ENCODE data around the gene PLCZ1.
"Not testable (repeated sequence)": the region's sequence is repeated elsewhere in the genome, so short reads cannot be mapped to it uniquely, and the experiment has no call there.

Gene PLCZ1

GRCh38 chr12:18737819-18738218 lies at the start of gene PLCZ1, which contains the start of gene CAPZA3:
Gene PLCZ1 (minus strand): TSS chr12:18738012. CDS start chr12:18737371, 641 bp downstream.
Gene CAPZA3 (plus strand): TSS chr12:18738119. CDS start chr12:18738269, 150 bp downstream.
- no peak within 1 kb of the TSS for H3K4me3 ChIP-seq (ENCODE audit: low read depth, low read length)
- TF ChIP-seq CTCF (IDR thresholded peaks at IDR 0.05; ENCODE audit: low read depth, low read length, missing control alignments) = no peak
- no peak for DNase-seq (ENCODE audit: low read depth)

- not testable (repeated sequence) for H3K4me3 ChIP-seq (ENCODE audit: low read depth, low read length); DNase-seq (ENCODE audit: low read depth)
Observed at GRCh38 chr12:18785465-18785864, 47.7 kb upstream of the PLCZ1 start.

GRCh38 chr12:18782827-18783226 lies 45.0 kb upstream of the PLCZ1 start:
- DNase-seq (ENCODE audit: low read depth) = no peak
- no peak for TF ChIP-seq CTCF (IDR thresholded peaks at IDR 0.05; ENCODE audit: low read depth, low read length, missing control alignments)

DNA sequence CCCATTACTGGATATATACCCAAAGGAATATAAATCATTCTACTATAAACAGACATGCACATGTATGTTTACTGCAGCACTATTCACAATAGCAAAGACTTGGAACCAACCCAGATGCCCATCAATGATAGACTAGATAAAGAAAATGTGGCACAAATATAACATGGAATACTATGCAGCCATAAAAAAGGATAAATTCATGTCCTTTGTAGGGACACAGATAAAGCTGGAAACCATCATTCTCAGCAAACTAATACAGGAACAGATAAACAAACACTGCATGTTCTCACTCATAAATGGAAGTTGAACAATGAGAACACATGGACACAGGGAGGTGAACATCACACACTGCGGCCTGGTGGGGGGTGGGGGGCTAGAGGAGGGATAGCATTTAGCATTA lies 28.7 kb upstream of the PLCZ1 start:
- DNase-seq (ENCODE audit: low read depth); H3K4me3 ChIP-seq (ENCODE audit: low read depth, low read length): not testable (repeated sequence)

More at GRCh38 chr12:18782827-18783226, 45.0 kb upstream of the PLCZ1 start:
- no peak overlapping the region for H3K4me3 ChIP-seq (ENCODE audit: low read depth, low read length)

GRCh38 chr12:18755341-18755740 lies 17.5 kb upstream of the PLCZ1 start:
- H3K4me3 ChIP-seq (ENCODE audit: low read depth, low read length) = no peak overlapping the region
- DNase-seq (ENCODE audit: low read depth) = no peak
- no peak for TF ChIP-seq CTCF (IDR thresholded peaks at IDR 0.05; ENCODE audit: low read depth, low read length, missing control alignments)

GRCh38 chr12:18754124-18754707 lies 16.4 kb upstream of the PLCZ1 start:
- no peak for DNase-seq (ENCODE audit: low read depth)
- no peak for TF ChIP-seq CTCF (IDR thresholded peaks at IDR 0.05; ENCODE audit: low read depth, low read length, missing control alignments)
- H3K4me3 ChIP-seq (ENCODE audit: low read depth, low read length) = no peak overlapping the region

DNA sequence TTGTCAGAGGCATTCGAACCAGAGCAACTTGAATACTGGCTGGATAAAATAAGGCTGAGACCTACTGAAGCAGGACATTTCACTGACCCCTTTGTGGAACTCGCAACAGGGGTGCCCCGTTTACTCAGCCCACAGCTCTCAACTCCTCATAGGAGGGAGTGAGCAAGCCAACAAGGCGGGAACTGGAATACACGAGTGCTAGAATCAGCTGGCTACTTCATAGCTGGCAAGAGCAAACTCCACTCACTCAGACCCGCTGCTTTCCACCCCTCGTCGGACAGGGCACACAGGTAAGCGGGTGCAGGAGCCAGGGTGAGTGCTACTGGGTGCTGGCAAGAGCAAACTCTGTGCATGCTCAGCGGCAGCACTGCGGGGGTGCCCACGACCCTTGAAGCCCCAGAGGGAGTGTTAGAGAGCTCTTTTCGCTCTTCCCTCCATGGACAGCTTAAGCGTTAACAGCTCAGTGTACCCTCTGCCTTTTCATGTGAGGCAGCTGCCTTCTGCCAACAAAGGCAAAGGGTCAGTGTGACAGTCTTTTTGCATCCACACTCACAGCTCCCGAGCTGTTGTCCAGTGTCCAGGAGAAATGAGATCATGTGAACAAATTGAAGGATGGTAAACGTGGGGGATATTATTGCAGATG lies 15.8 kb upstream of the PLCZ1 start:
- H3K4me3 ChIP-seq (ENCODE audit: low read depth, low read length) = no peak overlapping the region
- DNase-seq (ENCODE audit: low read depth) = no peak
- TF ChIP-seq CTCF (IDR thresholded peaks at IDR 0.05; ENCODE audit: low read depth, low read length, missing control alignments) = no peak

- TF ChIP-seq CTCF (IDR thresholded peaks at IDR 0.05; ENCODE audit: low read depth, low read length, missing control alignments) = no peak
- DNase-seq (ENCODE audit: low read depth) = no peak
- no peak overlapping the region for H3K4me3 ChIP-seq (ENCODE audit: low read depth, low read length)
Observed at GRCh38 chr12:18752947-18753346, 15.1 kb upstream of the PLCZ1 start.
